Suprapubic skin (tissue), 4 donors: ENCODE measurements around the gene CSF1. TPM values are rescaled to one million over a fixed set of nuclear protein-coding genes. Genes with fewer than 3 reads are reported as not detected.

Source experiments
- DNase-seq, 2 donors: peaks; one replicate each; pipeline ENCODE4 v3.0.0-alpha.2; 2019; ENCODE audit warnings: low spot score in 2 of 2
- H3K27ac ChIP-seq: fragments of 200-600 bp; sonication (generic); one replicate; pipeline ENCODE4 v1.5.1; 2019
- H3K27me3 ChIP-seq: fragments of 200-600 bp; sonication (generic); one replicate; pipeline ENCODE4 v1.5.1; 2019
- H3K36me3 ChIP-seq: fragments of 200-600 bp; sonication (generic); one replicate; pipeline ENCODE4 v1.5.1; 2019
- H3K4me1 ChIP-seq: fragments of 200-600 bp; sonication (generic); one replicate; pipeline ENCODE4 v1.5.1; 2019
- H3K4me3 ChIP-seq: fragments of 200-600 bp; sonication (generic); one replicate; pipeline ENCODE4 v1.5.1; 2019; ENCODE audit warnings: mild to moderate bottlenecking
- H3K9me3 ChIP-seq: fragments of 200-600 bp; sonication (generic); one replicate; pipeline ENCODE4 v1.5.1; 2019
- EP300 ChIP-seq: sonication (generic); formaldehyde crosslinking; IDR thresholded peaks from one replicate; pipeline ENCODE4 v1.6.1; 2017; ENCODE audit warnings: antibody characterized with exemption
- POLR2A ChIP-seq, 2 donors: fragments of 450-650 bp; IDR thresholded peaks; one replicate each; pipeline ENCODE4 v1.6.1; 2017; ENCODE audit warnings: antibody characterized with exemption in 2 of 2, mild to moderate bottlenecking in 2 of 2, moderate library complexity in 2 of 2
- POLR2AphosphoS5 ChIP-seq, 3 donors: sonication (generic); formaldehyde crosslinking; IDR thresholded peaks; one replicate each; pipeline ENCODE4 v1.6.1; 2017; ENCODE audit warnings: antibody characterized with exemption in 3 of 3
- WGBS: methylation state at CpG from one replicate; pipeline ENCODE4 v1.1.5; 2018; 5-methylcytosine and 5-hydroxymethylcytosine counted together
- total RNA-seq, 4 donors: library from RNA; depleted of rRNA; stranded (reverse); fragments of >200 nt; gene quantifications; one replicate each; pipeline ENCODE4 v1.1.0, GENCODE V29; 2016
- TF ChIP-seq, protein P1 (sequence below), 2 donors: fragments of 200-600 bp in 1 of 2; fragments of 450-650 bp in 1 of 2; sonication (generic) in 1 of 2; IDR thresholded peaks; one replicate each; pipeline ENCODE4 v1.5.1; 2016 to 2019; ENCODE audit warnings: antibody characterized with exemption in 2 of 2, mild to moderate bottlenecking in 1 of 2, moderate library complexity in 1 of 2

CSF1 gene
- total RNA-seq, 4 donors from 2014 or later: 12.6 to 39.1 (median 17.5) TPM

GRCh38 chr1:109883248-109883955 lies 27.2 kb upstream of the CSF1 start:
- Histone ChIP-seq H3K27me3 (no peaks in the 10 kb centered on the region), H3K36me3 (no peaks in the 10 kb centered on the region), H3K27ac (peak overlapping the region; percentile 23), H3K4me3 (no peak overlapping the region), H3K9me3 (no peaks in the 10 kb centered on the region), H3K4me1 (peaks cover 22% of the 10 kb centered on the region)
- no peak for TF ChIP-seq EP300
- TF ChIP-seq, protein P1, sequence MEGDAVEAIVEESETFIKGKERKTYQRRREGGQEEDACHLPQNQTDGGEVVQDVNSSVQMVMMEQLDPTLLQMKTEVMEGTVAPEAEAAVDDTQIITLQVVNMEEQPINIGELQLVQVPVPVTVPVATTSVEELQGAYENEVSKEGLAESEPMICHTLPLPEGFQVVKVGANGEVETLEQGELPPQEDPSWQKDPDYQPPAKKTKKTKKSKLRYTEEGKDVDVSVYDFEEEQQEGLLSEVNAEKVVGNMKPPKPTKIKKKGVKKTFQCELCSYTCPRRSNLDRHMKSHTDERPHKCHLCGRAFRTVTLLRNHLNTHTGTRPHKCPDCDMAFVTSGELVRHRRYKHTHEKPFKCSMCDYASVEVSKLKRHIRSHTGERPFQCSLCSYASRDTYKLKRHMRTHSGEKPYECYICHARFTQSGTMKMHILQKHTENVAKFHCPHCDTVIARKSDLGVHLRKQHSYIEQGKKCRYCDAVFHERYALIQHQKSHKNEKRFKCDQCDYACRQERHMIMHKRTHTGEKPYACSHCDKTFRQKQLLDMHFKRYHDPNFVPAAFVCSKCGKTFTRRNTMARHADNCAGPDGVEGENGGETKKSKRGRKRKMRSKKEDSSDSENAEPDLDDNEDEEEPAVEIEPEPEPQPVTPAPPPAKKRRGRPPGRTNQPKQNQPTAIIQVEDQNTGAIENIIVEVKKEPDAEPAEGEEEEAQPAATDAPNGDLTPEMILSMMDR (IDR thresholded peaks at IDR 0.05): no peak
- WGBS: 54% methylated on average over 8 of the region's 9 CpGs
- peak; percentile 64 to 80 for DNase-seq

DNA sequence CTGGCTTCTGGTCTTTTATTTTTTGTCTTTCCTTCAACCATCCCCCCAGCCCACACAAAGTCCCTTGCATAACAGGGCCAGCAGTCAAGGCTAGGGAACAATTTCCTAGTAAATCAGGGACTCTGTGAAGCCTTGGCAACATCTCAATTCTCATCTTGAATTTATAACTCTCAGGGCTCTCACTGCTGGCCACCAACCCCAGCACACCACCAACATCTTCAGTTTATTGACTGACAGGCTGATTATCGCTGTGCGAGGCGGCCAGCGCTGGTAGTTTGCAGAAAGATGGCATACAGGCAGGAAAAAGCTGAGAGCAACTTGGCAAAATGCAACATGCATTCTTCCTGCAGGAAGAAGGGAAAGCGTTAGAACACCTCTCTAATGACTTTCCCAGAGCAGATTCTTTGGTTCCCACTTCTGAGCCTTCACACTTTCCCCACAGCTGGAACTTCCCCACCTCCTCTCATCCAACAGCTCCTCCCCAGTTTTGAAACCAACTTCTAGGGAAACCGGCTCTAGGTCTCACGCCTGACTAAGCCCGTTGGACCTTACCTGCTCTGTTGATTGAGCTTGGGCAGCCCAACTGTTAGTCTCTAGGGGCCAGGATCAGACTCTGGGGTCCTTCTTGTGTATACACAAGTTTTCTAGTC lies 26.3 kb upstream of the CSF1 start:
- H3K9me3 ChIP-seq: no peaks in the 10 kb centered on the region
- H3K27me3 ChIP-seq: no peaks in the 10 kb centered on the region
- H3K4me1 ChIP-seq: peaks cover 22% of the 10 kb centered on the region
- 79% methylated on average over 8 of the region's 8 CpGs for WGBS
- no peaks in the 10 kb centered on the region for H3K36me3 ChIP-seq
- peak; percentile 53 to 62 for DNase-seq
- H3K27ac ChIP-seq: no peak overlapping the region
- no peak for TF ChIP-seq POLR2AphosphoS5 (IDR thresholded peaks at IDR 0.05)
- TF ChIP-seq, protein P1 (IDR thresholded peaks at IDR 0.05): no peak
- TF ChIP-seq EP300: no peak
- TF ChIP-seq POLR2A (IDR thresholded peaks at IDR 0.05): no peak
- no peak overlapping the region for H3K4me3 ChIP-seq

GRCh38 chr1:109885589-109885988 lies 25.1 kb upstream of the CSF1 start:
- H3K4me3 ChIP-seq: no peak overlapping the region

DNA sequence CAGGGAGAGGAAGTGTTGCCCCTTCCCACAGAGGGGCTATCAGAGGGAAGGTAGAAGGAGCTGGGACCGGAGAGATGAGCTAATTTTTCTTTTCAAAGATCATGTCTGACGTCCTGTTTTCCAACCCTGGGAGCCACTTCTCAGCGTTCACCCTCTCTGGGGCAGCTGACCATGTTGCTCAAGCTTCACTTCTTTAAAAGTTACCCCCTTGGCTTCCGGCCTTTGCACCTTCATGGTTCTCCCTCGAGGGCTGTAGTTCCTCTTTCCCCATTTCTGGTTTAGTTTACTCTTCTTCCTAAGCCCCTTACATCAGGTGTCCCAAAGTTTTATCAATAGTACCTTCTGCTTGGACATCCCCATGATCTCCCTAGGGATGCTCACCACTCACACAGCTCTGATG lies 23.8 kb upstream of the CSF1 start:
- no peak for DNase-seq
- no peak overlapping the region for H3K27ac ChIP-seq
- 88% methylated on average over 5 of the region's 5 CpGs for WGBS

More at GRCh38 chr1:109885589-109885988, 25.1 kb upstream of the CSF1 start:
- no peak for TF ChIP-seq POLR2AphosphoS5 (IDR thresholded peaks at IDR 0.05)
- no peak for TF ChIP-seq EP300
- TF ChIP-seq POLR2A (IDR thresholded peaks at IDR 0.05): no peak
- TF ChIP-seq, protein P1 (IDR thresholded peaks at IDR 0.05): no peak
- H3K27ac ChIP-seq: no peak overlapping the region
- no peaks in the 10 kb centered on the region for H3K9me3 ChIP-seq
- no peaks in the 10 kb centered on the region for H3K36me3 ChIP-seq
- no peak for DNase-seq
- H3K27me3 ChIP-seq: no peaks in the 10 kb centered on the region
- 67% methylated on average over 3 of the region's 3 CpGs for WGBS
- H3K4me1 ChIP-seq: peaks cover 22% of the 10 kb centered on the region

DNA sequence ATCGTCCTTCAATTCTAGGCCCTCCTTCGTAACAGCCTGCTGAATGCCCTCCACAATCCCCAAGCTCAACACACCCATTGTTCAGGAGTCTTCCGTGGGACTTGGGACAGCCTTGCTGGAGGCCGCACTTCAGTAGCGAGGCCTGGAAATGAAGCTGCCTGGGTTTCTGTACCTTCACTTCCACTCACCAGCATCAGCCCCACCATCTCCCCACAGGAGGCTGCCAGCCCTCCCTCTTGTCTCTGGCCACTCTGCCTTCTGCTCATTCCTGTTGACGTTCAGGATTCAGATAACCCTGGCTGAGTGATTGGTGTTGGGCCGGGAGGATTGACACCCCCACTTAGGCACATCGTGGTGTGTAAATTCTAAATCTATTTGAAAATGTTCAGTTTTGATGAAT lies 23.4 kb upstream of the CSF1 start:
- DNase-seq: peak in 1 of 2 donors; percentile 44
- no peaks in the 10 kb centered on the region for H3K27me3 ChIP-seq
- no peak overlapping the region for H3K27ac ChIP-seq
- no peak overlapping the region for H3K4me3 ChIP-seq
- H3K9me3 ChIP-seq: no peaks in the 10 kb centered on the region
- no peak for TF ChIP-seq POLR2A (IDR thresholded peaks at IDR 0.05)
- TF ChIP-seq EP300: no peak
- TF ChIP-seq, protein P1 (IDR thresholded peaks at IDR 0.05): no peak
- no peak for TF ChIP-seq POLR2AphosphoS5 (IDR thresholded peaks at IDR 0.05)
- WGBS: 84% methylated on average over 8 of the region's 8 CpGs
- H3K4me1 ChIP-seq: peaks cover 26% of the 10 kb centered on the region
- H3K36me3 ChIP-seq: no peaks in the 10 kb centered on the region

More for the DNA sequence above, 23.8 kb upstream of the CSF1 start:
- TF ChIP-seq, protein P1 (IDR thresholded peaks at IDR 0.05): no peak
- TF ChIP-seq POLR2AphosphoS5 (IDR thresholded peaks at IDR 0.05): no peak
- no peak for TF ChIP-seq EP300
- no peak for TF ChIP-seq POLR2A (IDR thresholded peaks at IDR 0.05)
- H3K9me3 ChIP-seq: no peaks in the 10 kb centered on the region
- peaks cover 22% of the 10 kb centered on the region for H3K4me1 ChIP-seq
- no peaks in the 10 kb centered on the region for H3K36me3 ChIP-seq
- H3K4me3 ChIP-seq: no peak overlapping the region
- H3K27me3 ChIP-seq: no peaks in the 10 kb centered on the region
